ENCODE data around the gene RGR.

The RGR gene

GRCh38 chr10:84296091-84296981 lies 51.5 kb downstream of the RGR start:
- no peak for DNase-seq (ENCODE audit: low spot score)

GRCh38 chr10:84298057-84298456 lies 53.2 kb downstream of the RGR start:
- no peak for DNase-seq (ENCODE audit: low spot score)

GRCh38 chr10:84302223-84302622 lies 57.4 kb downstream of the RGR start:
- no peak for DNase-seq (ENCODE audit: low spot score)

GRCh38 chr10:84306751-84307384 lies 62.0 kb downstream of the RGR start:
- no peak for DNase-seq (ENCODE audit: low spot score)

GRCh38 chr10:84308021-84308420 lies 63.2 kb downstream of the RGR start:
- DNase-seq (ENCODE audit: low spot score), result no peak

GRCh38 chr10:84308481-84309304 lies 63.8 kb downstream of the RGR start:
- peak; percentile 45 for DNase-seq (ENCODE audit: low spot score)
